NB4 (cell line): ENCODE results near the gene USH1C.

Experiments used
- DNase-seq: peaks from one replicate; pipeline ENCODE4 v3.0.0; 2010; ENCODE audit warnings: low read depth
- H3K4me3 ChIP-seq: one replicate; pipeline ENCODE4 v1.5.1; 2011; ENCODE audit warnings: mild to moderate bottlenecking, low read depth, low read length, moderate library complexity
- CTCF ChIP-seq: IDR thresholded peaks from one replicate; pipeline ENCODE4 v1.5.1; 2012; ENCODE audit warnings: low read depth, low read length
- MAX ChIP-seq: IDR thresholded peaks from 2 replicates; pipeline ENCODE4 v1.6.1; 2011; ENCODE audit warnings: low read depth, low read length
- MYC ChIP-seq: IDR thresholded peaks from 2 replicates; pipeline ENCODE4 v1.6.1; 2011; ENCODE audit warnings: low read depth, low read length
- POLR2A ChIP-seq: IDR thresholded peaks from 2 replicates; pipeline ENCODE4 v1.6.1; 2011; ENCODE audit warnings: mild to moderate bottlenecking; ENCODE audit not compliant: insufficient read length; ENCODE audit errors: extremely low read depth

Gene USH1C

DNA sequence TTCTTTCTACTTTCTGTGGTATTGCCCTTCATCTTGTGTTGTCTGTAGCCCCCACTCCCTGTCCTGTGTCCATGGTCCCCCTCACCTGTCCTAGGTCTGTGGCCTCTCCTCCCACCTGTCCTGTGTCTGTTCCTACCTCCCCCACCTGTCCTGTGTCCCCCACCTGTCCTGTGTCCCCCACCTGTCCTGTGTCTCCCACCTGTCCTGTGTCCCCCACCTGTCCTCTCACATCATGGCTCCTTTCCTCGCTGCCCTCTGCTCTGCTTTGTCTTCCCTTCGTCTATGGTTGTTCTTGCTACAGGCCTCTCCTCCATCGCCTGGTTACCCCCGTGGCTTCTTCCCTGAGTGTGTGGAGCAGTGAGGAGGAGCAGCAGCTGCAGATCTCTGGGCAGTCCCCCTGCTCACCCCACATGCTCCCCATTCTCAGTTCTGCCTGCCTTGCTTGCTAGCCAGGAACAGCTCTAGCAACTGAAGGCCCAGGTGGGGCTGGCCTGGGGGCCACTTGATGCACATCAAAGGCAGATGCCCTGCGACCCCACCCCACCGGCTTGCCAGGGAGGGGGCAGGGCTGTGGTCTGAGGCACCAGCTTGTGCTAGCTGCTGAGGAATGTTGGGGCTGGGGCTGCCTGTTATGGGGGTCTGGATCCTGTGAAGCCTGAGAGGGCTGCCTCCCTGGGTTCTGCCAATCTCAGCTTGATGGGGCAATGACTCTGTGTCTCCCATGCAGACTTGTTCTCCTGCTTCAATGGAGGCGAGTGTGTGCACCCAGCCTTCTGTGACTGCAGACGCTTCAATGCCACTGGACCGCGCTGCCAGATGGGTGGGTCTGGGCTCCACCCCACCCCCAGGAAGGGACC lies 8.4 kb upstream of the USH1C start:
- no peak for DNase-seq
- H3K4me3 ChIP-seq, result no peak overlapping the region
- TF ChIP-seq MAX (no peak), CTCF (no peak), POLR2A (no peak), MYC (no peak)

- no peak for TF ChIP-seq MAX
- TF ChIP-seq CTCF, result no peak
- no peak for TF ChIP-seq MYC
- no peak for TF ChIP-seq POLR2A
- DNase-seq, result no peak
- no peak overlapping the region for H3K4me3 ChIP-seq
Observed at GRCh38 chr11:17552041-17552355, 7.8 kb upstream of the USH1C start.

DNA sequence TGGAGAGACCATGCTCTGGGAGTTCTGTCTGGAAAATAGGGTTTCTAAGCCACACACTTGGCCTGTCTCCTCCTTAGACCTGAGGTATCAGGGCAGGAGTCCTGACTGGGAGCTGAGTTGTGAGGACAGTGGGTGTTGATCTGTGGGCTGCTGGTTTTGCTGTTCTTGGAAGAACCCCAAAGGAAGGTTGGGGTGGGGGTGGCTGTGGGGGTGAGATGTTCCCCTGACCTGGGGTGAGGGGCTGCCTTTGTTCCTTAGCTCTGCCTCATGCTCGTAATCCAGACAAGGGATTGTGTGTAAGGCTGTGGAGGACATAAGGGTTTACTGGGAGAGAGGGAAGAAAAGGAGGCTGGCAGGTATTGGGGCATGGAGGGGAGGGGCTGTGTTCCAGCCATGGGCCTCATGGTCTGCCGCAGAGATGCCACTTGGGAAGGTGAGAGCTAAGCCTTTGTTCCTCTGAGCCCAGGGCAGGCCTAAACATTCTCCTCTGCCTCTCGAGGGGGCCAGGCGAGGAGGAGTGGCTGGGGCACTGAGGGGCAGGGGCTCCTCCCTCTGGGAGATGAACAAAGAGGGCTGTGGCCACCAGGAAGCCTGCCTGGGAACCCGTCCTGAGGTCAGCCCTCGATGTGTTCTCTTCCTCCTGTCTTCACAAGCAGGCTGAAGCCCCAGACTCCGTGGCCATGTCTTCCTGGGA lies 7.3 kb upstream of the USH1C start:
- no peak for TF ChIP-seq MAX
- no peak for TF ChIP-seq POLR2A
- TF ChIP-seq CTCF, result no peak
- TF ChIP-seq MYC, result no peak
- DNase-seq, result no peak
- H3K4me3 ChIP-seq, result no peak overlapping the region

DNA sequence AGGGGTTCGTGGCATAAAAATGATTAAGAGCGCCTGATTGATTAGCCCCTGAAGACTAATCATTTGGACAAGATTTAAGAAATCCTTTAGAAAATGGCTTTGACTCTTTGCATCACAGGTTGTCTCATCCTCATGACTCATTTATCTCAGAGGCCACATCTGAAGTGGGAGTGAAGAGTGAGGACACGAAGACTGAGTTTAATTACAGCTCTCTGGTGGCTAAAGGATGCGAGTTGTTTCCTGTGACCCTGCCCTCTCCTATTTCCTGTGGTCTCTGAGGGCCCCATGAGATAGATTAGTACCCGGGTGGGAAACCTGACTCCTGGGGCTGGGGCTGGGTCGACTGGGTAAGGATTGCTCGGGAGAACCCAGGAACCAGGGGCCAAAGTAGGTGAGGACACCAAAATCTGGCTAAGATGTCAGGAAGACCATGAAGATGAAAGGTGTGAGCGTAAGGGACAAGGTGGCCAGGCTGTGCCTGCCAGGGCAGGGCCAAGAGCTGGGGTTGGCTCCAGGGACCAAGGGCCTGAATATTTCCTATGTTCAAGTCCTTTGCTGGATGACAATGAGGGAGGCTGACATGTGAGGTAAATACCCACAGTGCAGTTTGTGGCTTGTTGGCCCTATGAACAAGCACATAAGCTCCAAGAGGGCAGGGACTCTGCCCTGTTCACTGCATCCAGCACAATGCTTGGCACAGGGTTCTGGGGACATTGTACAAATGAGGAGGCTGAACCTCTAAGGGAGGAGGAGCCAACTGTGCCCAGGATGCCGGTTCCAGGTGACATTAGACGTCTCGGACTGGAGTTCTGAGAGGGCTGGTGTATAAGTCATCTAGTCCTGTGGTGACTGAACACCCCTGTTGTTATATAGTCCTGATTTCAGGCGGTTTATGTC lies 6.5 kb upstream of the USH1C start:
- no peak overlapping the region for H3K4me3 ChIP-seq
- peak; percentile 54 for DNase-seq
- TF ChIP-seq MAX, result no peak
- TF ChIP-seq CTCF, result no peak

DNA sequence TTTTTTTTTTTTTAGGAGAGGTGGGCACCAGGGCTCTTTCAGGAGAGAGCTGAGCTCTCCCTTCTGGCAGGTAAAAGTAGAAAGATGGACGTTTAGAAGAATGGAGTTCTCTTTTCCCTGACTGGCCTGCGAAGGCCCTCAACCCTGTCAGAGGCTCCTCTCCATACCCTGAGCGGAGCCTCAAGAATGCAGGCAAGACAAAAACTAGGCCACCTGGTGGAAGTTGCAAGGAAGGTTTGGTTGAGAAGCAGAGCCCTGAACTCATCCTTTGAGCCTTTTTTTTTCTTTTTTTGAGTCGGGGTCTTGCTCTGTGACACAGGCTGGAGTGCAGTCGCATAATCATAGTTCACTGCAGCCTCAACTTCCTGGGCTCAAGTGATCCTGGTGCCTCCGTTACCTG lies 4.2 kb upstream of the USH1C start:
- TF ChIP-seq POLR2A (no peak), MAX (no peak), CTCF (peak; percentile 9)
- no peak overlapping the region for H3K4me3 ChIP-seq
- peak; percentile 21 for DNase-seq
